ENCODE results near the gene XRCC4. TPM values are rescaled to one million over a fixed set of nuclear protein-coding genes. Genes with fewer than 3 reads are reported as not detected.
"Not testable (repeated sequence)": the region's sequence is repeated elsewhere in the genome, so short reads cannot be mapped to it uniquely, and the experiment has no call there.

XRCC4 gene
- polyA plus RNA-seq, 1 donor, result 8.5 TPM

DNA sequence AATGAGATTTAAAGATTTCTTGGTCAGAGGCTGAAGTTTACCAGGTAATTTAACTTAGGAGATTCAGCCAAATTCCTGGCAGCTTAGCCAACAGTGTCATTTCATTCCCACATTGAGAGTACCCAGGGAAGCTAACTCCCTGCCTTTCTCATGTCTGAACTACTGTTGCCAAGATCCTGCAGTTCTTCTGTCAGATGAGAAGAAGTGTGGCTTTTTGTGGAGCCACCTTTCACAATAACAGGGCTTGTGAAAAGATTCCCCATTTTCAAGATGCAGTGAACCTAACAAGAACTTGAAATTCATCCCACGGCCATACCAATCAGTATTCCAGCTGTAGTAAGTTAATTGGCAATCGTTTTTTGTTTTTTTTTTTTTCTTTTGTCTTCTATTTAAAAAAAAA lies 176.4 kb downstream of the XRCC4 start:
- Histone ChIP-seq H3K27me3 (ENCODE audit: control insufficient read depth, insufficient read depth, low read length) (no peaks in the 10 kb centered on the region), H3K4me1 (ENCODE audit: control insufficient read depth, insufficient read depth, low read length) (no peaks in the 10 kb centered on the region), H3K4me3 (ENCODE audit: low read length) (no peak overlapping the region), H3K9me3 (ENCODE audit: control insufficient read depth, low read depth, low read length) (no peaks in the 10 kb centered on the region), H3K36me3 (ENCODE audit: control insufficient read depth, insufficient read depth, low read length) (no peaks in the 10 kb centered on the region), H3K27ac (ENCODE audit: low read length) (no peak overlapping the region)
- no peak for DNase-seq
- 94% methylated on average over 2 of the region's 2 CpGs for WGBS (ENCODE audit: insufficient coverage, low lambda C conversion rate)

DNA sequence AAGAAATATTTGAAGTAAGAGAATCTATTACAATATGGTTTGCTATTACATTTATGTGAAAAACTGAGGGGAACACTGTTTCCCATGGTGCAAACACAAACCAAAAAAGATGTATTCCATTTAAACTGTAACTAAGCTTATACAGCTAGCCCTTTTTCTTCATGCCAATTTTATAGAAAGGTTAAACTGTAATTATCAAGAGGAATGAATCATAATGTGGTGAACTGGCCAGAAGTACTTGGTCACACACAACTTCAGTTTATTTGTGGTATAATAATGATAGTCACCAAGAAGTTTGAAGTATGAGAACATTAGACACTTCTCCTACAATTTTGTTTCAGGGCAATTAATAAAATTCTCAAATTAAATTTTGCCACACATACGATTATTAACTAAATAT lies 177.9 kb downstream of the XRCC4 start:
- 80% methylated on average over 1 of the region's 1 CpG for WGBS (ENCODE audit: insufficient coverage, low lambda C conversion rate)
- Histone ChIP-seq H3K36me3 (ENCODE audit: control insufficient read depth, insufficient read depth, low read length) (no peaks in the 10 kb centered on the region), H3K27me3 (ENCODE audit: control insufficient read depth, insufficient read depth, low read length) (no peaks in the 10 kb centered on the region), H3K9me3 (ENCODE audit: control insufficient read depth, low read depth, low read length) (no peaks in the 10 kb centered on the region), H3K27ac (ENCODE audit: low read length) (no peak overlapping the region), H3K4me3 (ENCODE audit: low read length) (no peak overlapping the region), H3K4me1 (ENCODE audit: control insufficient read depth, insufficient read depth, low read length) (no peaks in the 10 kb centered on the region)
- no peak for DNase-seq

GRCh38 chr5:83256091-83256780 lies 178.9 kb downstream of the XRCC4 start:
- Histone ChIP-seq H3K4me3 (ENCODE audit: low read length) (no peak overlapping the region), H3K36me3 (ENCODE audit: control insufficient read depth, insufficient read depth, low read length) (no peaks in the 10 kb centered on the region), H3K27ac (ENCODE audit: low read length) (no peak overlapping the region), H3K27me3 (ENCODE audit: control insufficient read depth, insufficient read depth, low read length) (no peaks in the 10 kb centered on the region), H3K9me3 (ENCODE audit: control insufficient read depth, low read depth, low read length) (no peaks in the 10 kb centered on the region), H3K4me1 (ENCODE audit: control insufficient read depth, insufficient read depth, low read length) (no peaks in the 10 kb centered on the region)
- no peak for DNase-seq
- WGBS (ENCODE audit: insufficient coverage, low lambda C conversion rate), result 100% methylated on average over 1 of the region's 2 CpGs

GRCh38 chr5:83257684-83258083 lies 180.3 kb downstream of the XRCC4 start:
- not testable (repeated sequence) for H3K4me1 ChIP-seq (ENCODE audit: control insufficient read depth, insufficient read depth, low read length); H3K27me3 ChIP-seq (ENCODE audit: control insufficient read depth, insufficient read depth, low read length); H3K36me3 ChIP-seq (ENCODE audit: control insufficient read depth, insufficient read depth, low read length); H3K4me3 ChIP-seq (ENCODE audit: low read length); DNase-seq; H3K9me3 ChIP-seq (ENCODE audit: control insufficient read depth, low read depth, low read length); H3K27ac ChIP-seq (ENCODE audit: low read length)
- no CpG with 5 or more reads among the region's 2 CpGs for WGBS (ENCODE audit: insufficient coverage, low lambda C conversion rate)

DNA sequence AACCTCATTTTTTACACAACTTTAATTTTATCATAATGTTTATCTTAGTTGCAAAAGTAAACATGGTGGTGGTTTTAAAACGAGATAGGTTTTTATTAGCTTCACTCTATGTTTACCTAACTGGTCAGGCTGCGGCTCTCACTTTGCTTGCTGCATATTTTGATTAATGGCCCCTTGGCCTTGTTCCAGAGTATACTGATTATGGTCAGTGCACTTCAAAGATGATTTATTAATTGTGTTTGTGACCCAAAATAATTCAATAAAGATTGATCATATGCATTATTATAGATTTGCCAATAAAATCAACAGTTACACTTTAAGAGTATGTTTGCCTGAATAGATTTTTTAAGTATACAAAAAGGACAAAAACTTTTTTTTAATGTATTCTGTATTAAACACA lies 188.0 kb downstream of the XRCC4 start:
- Histone ChIP-seq H3K4me3 (ENCODE audit: low read length) (no peak overlapping the region), H3K9me3 (ENCODE audit: control insufficient read depth, low read depth, low read length) (no peaks in the 10 kb centered on the region), H3K27ac (ENCODE audit: low read length) (no peak overlapping the region), H3K27me3 (ENCODE audit: control insufficient read depth, insufficient read depth, low read length) (no peaks in the 10 kb centered on the region), H3K4me1 (ENCODE audit: control insufficient read depth, insufficient read depth, low read length) (no peaks in the 10 kb centered on the region), H3K36me3 (ENCODE audit: control insufficient read depth, insufficient read depth, low read length) (no peaks in the 10 kb centered on the region)
- DNase-seq, result peak in 1 of 2 donors; percentile 6
- WGBS (ENCODE audit: insufficient coverage, low lambda C conversion rate), result 0% methylated on average over 1 of the region's 2 CpGs

DNA sequence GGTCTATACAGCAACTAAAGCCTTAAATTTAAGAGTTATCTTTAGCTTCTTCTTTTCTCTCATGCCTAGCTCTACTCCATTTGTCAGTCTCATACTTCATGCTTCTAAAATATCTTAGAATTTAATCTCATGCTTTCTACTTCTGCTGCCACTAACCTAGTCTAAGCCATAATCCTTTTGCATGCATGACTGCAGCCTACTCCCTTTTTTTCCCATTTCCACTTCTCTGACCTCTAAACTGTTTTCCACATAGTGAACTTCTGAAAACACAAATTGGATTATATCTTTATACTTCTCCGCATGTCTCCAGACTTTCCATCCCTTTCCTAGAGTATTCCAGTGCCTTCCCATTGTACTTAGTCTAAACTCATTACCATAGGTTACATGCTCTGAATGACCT lies 193.0 kb downstream of the XRCC4 start:
- no CpG with 5 or more reads among the region's 1 CpG for WGBS (ENCODE audit: insufficient coverage, low lambda C conversion rate)
- Histone ChIP-seq H3K4me3 (ENCODE audit: low read length) (no peak overlapping the region), H3K27ac (ENCODE audit: low read length) (no peak overlapping the region), H3K36me3 (ENCODE audit: control insufficient read depth, insufficient read depth, low read length) (no peaks in the 10 kb centered on the region), H3K4me1 (ENCODE audit: control insufficient read depth, insufficient read depth, low read length) (no peaks in the 10 kb centered on the region), H3K9me3 (ENCODE audit: control insufficient read depth, low read depth, low read length) (no peaks in the 10 kb centered on the region), H3K27me3 (ENCODE audit: control insufficient read depth, insufficient read depth, low read length) (no peaks in the 10 kb centered on the region)
- no peak for DNase-seq

DNA sequence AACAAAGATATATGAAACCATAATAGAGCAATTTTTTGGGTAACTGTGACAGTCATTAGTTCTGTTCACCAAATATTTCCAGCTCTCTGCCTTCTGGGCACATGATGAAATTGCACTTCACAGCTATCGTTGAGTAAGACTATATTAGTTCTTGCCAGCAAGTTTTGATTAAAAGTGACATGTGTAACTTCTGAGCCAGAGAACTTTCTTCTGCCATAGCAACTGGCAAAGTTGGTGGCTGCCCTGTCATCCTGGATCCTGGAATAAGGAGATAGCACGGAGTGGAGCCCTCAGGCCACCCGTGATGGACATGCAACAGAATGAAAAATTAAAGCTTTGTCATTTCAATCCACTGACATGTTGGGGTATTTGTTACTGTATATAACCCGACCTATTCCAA lies 199.8 kb downstream of the XRCC4 start:
- no peak for DNase-seq
- no CpG with 5 or more reads among the region's 4 CpGs for WGBS (ENCODE audit: insufficient coverage, low lambda C conversion rate)
- no peaks in the 10 kb centered on the region for H3K9me3 ChIP-seq (ENCODE audit: control insufficient read depth, low read depth, low read length)
- H3K27me3 ChIP-seq (ENCODE audit: control insufficient read depth, insufficient read depth, low read length), result no peaks in the 10 kb centered on the region
- no peak overlapping the region for H3K27ac ChIP-seq (ENCODE audit: low read length)
- H3K4me3 ChIP-seq (ENCODE audit: low read length), result no peak overlapping the region
- no peaks in the 10 kb centered on the region for H3K4me1 ChIP-seq (ENCODE audit: control insufficient read depth, insufficient read depth, low read length)
- no peaks in the 10 kb centered on the region for H3K36me3 ChIP-seq (ENCODE audit: control insufficient read depth, insufficient read depth, low read length)

- no peak for DNase-seq
- no peaks in the 10 kb centered on the region for H3K4me1 ChIP-seq (ENCODE audit: control insufficient read depth, insufficient read depth, low read length)
- no peaks in the 10 kb centered on the region for H3K9me3 ChIP-seq (ENCODE audit: control insufficient read depth, low read depth, low read length)
- WGBS (ENCODE audit: insufficient coverage, low lambda C conversion rate), result 86% methylated on average over 1 of the region's 2 CpGs
- H3K36me3 ChIP-seq (ENCODE audit: control insufficient read depth, insufficient read depth, low read length), result no peaks in the 10 kb centered on the region
- no peaks in the 10 kb centered on the region for H3K27me3 ChIP-seq (ENCODE audit: control insufficient read depth, insufficient read depth, low read length)
- H3K4me3 ChIP-seq (ENCODE audit: low read length), result no peak overlapping the region
- no peak overlapping the region for H3K27ac ChIP-seq (ENCODE audit: low read length)
Observed at GRCh38 chr5:83277953-83278352, 200.6 kb downstream of the XRCC4 start.

DNA sequence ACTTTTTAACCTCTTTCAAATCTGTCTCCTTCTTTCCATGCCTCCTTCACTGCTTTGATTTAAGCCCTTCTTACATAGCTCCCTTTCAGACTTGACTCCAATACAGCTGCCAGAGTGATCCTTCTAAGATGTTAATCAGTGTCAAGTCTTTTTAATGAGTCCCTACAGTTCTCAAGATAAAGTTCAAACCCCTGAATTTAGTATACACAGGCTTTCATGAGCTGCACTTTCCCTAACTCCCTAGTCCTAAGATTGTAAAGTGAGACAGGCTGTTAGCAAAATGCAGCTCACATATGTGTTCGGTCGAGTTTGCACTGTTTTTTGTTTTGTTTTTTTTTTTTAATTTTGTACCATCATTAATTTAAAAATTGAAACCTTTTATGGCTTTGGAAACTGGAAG lies 203.8 kb downstream of the XRCC4 start:
- no peak for DNase-seq
- no peak overlapping the region for H3K4me3 ChIP-seq (ENCODE audit: low read length)
- H3K9me3 ChIP-seq (ENCODE audit: control insufficient read depth, low read depth, low read length), result no peaks in the 10 kb centered on the region
- no peaks in the 10 kb centered on the region for H3K36me3 ChIP-seq (ENCODE audit: control insufficient read depth, insufficient read depth, low read length)
- no peaks in the 10 kb centered on the region for H3K4me1 ChIP-seq (ENCODE audit: control insufficient read depth, insufficient read depth, low read length)
- no peak overlapping the region for H3K27ac ChIP-seq (ENCODE audit: low read length)
- WGBS (ENCODE audit: insufficient coverage, low lambda C conversion rate), result 92% methylated on average over 2 of the region's 2 CpGs
- no peaks in the 10 kb centered on the region for H3K27me3 ChIP-seq (ENCODE audit: control insufficient read depth, insufficient read depth, low read length)

- Histone ChIP-seq H3K27ac (ENCODE audit: low read length) (no peak overlapping the region), H3K9me3 (ENCODE audit: control insufficient read depth, low read depth, low read length) (no peaks in the 10 kb centered on the region), H3K4me1 (ENCODE audit: control insufficient read depth, insufficient read depth, low read length) (no peaks in the 10 kb centered on the region), H3K36me3 (ENCODE audit: control insufficient read depth, insufficient read depth, low read length) (no peaks in the 10 kb centered on the region), H3K27me3 (ENCODE audit: control insufficient read depth, insufficient read depth, low read length) (no peaks in the 10 kb centered on the region), H3K4me3 (ENCODE audit: low read length) (no peak overlapping the region)
- DNase-seq, result no peak
Observed at GRCh38 chr5:83281658-83282057, 204.3 kb downstream of the XRCC4 start.

GRCh38 chr5:83283761-83284160 lies 206.4 kb downstream of the XRCC4 start:
- Histone ChIP-seq H3K4me3 (ENCODE audit: low read length) (no peak overlapping the region), H3K9me3 (ENCODE audit: control insufficient read depth, low read depth, low read length) (no peaks in the 10 kb centered on the region), H3K27me3 (ENCODE audit: control insufficient read depth, insufficient read depth, low read length) (no peaks in the 10 kb centered on the region), H3K36me3 (ENCODE audit: control insufficient read depth, insufficient read depth, low read length) (no peaks in the 10 kb centered on the region), H3K27ac (ENCODE audit: low read length) (no peak overlapping the region), H3K4me1 (ENCODE audit: control insufficient read depth, insufficient read depth, low read length) (no peaks in the 10 kb centered on the region)
- no CpG with 5 or more reads among the region's 3 CpGs for WGBS (ENCODE audit: insufficient coverage, low lambda C conversion rate)
- no peak for DNase-seq

All from large intestine (tissue), 3 donors.